GM19452 (cell line): ENCODE results near the gene CORO1C.
"Not testable (repeated sequence)": the region's sequence is repeated elsewhere in the genome, so short reads cannot be mapped to it uniquely, and the experiment has no call there.

Experiments used
- ATAC-seq: cut with Tn5 transposase; IDR thresholded peaks from one replicate; pipeline ENCODE4 v1.9.1; 2021; ENCODE audit not compliant: unreplicated experiment

The CORO1C gene

DNA sequence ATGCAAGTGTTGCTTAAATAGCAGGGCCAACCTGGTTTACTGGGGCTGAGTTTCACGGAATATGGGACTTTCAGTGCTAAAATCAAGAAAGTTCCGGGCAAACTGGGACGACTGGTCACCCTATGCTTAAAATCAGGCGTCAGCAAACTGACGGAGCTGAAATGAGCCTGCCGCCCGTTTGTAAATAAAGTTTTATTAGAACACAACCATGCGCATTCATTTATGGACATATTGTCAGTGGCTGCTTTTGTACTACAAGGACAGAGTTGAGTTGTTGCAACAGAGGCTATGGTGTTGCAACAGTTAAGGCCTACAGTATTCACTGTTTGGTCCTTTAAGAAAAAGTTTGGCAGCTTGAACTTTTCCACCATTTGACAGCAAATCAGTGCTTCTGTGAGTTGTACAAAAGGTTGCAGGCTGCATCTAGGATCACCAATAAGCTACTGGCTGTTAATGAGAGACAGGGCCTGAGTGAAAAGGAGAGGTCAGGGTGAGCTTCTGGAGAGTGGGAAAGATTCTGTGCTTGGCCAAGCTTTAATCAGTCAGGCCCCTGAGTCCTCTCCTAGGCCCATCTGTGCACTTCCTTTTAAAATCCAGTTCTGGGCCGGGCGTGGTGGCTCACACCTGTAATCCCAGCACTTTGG is 111.0 kb downstream of the CORO1C start:
- no peak for ATAC-seq

DNA sequence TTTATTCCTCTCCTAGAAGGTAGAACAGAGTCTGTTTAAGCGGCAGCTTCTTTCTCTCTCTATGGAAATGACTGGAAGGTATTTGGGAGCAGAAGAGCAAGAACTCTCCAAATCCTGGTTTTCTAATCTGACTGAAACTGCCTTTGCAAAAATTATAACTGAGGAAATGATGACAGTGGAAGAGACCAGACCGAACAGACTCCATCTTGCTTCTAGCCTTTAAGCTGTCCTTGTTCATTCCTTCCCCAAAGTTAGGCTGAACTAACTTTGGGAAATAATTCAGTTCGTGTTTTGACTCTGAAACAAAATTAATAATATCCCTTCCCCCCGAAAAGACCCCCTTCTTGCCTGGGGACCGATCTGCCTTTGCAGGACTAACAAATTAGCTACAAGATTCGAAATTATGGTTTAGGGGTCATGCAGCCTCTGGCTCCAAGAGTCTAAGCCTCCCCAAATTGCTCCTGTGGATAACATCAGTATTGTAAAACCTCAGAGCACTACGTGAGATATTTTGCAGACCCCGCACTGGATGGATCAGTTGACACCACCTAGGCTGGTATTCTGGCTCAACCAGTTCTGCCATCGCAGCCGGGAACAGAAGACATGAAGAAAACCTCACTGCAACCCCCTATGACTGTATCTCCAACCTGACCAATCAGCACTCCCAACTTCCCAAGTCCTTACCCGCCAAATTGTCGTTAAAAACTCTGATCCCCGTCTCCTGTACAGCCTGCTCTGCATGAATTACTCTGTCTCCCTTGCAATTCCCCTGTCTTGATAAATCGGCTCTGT is 111.8 kb downstream of the CORO1C start:
- no peak for ATAC-seq

DNA sequence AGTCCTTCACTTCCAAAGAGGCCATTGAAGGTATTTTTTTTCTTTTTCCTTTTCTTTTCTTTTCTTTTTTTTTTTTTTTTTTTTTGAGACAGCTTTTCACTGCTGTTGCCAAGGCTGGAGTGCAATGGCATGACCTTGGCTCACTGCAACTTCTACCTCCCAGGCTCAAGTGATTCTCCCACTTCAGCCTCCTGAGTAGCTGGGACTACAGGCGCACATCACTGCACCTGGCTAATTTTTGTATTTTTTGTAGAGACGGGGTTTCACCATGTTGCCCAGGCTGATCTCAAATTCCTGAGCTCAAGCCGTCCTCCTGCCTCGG is 112.4 kb downstream of the CORO1C start:
- ATAC-seq = not testable (repeated sequence)

DNA sequence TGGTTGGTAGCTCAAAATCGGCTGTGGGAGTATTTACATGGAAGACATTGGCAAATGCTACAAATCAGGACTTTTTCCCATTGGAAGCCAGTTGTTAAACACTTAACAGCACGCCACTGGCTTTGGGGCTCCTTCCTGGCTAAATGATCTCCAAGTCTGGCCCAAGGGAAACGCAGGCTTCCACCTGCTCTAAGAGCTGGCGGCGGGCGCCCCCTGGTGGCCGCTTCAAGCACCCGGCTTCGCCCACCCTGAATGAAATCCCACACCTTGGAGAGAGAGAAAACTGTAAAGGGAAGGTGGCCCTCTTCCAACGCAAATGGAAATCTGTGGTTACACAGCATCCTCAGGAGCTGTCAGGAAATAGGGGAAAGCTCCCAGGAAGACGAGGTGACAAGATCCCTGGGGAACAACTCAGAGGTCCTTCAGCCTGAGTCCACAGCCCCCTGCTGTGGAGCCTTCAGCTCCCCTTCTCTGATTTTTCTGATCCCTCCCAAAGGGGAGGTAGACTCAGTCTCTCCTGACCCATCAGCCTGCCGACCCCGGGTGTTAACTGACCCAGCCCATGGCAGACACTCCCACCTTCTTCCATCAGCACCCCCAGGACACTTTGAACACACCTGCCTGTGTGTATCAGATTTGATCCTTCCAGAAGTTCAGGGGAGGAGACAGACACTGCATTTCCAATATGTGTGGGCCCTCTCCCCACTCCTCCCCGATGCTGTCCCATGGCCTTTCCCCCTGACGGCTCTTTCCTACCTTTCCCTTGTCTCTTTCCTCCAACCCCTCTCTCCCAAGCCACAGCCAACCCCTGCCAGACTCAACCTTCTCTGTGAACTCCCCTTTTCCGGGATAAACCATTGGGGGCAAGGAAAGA is 113.0 kb downstream of the CORO1C start:
- ATAC-seq = peak; percentile 46

DNA sequence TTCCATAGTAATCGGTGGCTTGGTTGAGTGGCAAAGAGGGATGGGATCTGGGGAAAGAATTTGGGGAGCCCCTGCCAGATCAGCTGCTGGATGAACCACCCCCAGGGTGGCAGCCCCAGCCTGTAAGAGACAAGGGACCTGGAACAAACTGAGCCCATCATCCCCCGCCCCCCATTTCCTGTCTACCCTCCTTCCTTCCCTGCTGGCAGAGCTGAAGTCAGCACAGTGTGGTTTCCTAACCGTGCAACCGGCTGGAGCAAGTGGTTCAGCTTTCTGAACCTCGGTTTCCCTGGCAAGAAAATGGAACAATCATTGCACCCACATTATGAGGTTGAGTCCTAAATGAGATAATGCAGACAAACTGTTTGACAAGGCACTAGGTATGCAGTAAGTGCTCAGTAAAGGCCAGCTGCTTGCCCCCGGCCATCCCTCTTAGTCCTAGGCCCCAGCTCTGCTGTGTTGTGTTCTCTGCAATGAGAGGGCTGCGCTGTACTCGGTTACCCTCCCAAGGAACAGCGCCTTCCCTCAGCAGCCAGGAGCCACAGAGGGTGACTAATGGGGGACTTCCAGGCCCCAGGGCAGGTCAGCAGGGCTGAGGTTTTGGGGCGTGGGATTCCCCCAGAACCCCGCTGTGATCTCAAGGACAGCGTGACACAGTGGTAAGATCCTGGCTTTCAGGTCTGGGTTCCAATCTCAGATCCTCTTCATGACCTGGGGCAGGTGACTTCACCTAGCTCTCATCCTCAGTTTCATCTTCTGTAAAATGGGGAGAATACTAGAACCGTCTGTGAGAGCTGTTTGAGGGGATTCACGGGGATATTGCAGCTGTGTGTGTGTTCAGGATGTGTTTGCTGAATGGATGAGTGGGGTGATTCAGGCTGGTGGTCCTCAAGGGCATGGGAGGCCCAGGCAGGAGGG is 114.1 kb downstream of the CORO1C start:
- peak; percentile 81 for ATAC-seq

DNA sequence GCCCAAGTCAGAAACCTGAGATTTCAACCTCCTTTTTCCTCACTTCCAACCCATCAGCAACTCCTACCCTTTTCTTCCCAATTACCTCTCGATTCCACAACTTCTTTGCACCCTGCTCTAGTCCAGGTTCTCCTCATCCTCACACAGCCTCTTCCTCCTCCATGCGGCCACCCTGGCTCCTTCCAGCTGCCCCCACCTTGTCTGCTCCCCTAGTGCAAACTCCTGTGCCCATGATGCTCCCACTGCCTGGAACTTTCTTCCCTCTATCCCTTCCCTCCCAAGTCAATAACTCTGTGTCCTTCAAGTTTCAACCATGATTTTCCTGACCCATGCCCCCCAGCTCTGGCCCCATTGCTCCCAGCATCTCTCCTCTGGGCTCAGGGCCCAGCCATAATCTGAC is 115.0 kb downstream of the CORO1C start:
- ATAC-seq = no peak

DNA sequence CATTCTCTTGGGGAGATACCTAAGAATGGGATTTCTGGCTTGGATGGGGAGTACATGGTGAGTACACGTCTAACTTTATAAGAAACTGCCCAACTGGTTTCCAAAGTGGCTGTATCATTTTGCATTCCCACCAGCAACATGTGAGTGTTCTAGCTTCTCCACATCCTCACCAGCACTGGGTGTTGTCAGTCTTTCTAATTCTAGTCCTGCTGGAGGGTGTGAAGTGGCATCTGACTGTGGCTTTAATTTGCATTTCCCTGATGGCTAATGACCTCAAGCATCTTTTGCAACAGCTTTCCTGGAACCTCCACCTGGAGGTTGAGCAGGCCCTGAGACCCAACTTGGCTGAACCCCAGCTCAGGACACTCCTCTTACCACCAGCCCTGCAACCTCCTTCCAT is 115.4 kb downstream of the CORO1C start:
- no peak for ATAC-seq

DNA sequence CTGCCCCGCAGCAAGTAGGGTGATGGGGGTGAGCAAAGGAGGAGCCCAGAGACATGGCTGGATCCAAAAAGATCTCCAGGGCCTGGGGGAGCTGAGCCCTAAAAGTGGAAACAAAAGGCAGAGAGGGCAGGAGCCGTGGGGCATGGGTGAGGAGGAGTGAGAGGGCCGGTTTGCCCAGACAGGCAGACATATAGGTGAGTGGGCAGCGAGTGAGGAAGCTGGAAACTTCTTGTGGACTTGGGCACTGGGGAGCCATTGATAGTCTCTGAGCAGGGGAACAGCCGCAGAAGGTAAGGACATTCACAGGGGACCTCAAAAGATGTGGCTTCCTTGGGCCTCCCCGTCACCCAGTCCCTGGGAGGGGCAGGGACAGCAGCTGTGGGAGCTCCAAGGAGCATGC is 116.7 kb downstream of the CORO1C start:
- no peak for ATAC-seq

DNA sequence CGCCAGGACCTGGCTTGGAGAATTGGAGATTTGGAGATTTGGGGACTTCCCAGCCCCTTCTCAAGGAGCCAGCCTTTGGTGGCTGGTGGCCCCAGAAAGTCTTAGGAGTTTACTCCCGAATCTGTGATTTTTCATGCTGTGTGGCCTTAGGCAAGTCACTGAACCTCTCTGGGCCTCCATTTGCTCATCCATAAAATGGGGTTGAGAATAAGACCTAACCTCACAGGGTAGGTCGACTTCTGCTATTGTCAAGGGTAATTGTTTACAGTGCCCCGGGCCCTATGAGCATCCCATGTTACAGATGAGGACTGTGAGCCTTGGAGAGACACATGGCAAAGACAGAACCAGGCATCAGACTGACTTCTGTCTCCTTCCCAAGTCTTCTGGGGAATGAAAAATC is 117.3 kb downstream of the CORO1C start:
- ATAC-seq = no peak

DNA sequence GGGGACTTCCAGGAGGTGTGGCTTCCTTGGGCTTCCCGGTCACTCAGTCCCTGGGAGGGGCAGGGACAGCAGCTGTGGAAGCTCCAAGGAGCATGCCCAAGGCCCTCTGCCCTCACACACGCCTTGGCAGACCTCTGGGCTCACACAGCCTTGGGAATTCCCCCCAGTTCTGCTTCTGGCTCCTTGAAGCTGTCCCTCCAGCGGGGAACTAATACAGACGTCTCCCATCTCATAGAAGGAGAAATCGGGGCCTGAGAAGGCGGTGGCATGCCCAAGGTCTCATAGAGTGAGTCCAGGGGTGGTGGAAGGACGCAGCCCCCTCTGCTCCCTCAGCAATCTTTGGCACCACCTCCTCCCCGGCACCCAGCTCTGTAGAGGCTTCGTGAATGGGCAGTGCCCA is 117.8 kb downstream of the CORO1C start:
- ATAC-seq = no peak

DNA sequence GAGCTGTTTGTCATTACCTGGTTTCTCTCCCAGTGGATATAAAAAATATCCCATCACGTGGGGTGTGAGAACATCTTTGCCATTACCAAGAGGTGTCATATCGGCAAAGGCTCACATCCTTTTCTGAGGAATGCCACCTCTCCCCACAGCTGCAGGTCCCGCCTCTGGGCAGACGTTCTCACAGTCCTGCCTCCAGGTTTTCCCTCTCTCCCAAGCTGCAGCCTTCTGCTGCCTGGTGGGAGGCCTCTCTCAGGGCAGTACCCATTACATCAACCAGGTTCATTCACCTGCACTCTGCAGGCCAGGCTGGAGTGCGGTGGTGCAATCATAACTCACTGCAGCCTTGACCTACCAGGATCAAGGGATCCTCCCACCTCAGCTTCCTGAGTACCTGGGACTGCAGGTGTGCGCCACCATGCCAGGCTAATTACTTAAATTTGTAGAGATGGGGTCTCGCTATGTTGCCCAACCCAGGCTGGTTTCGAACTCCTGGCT is 118.5 kb downstream of the CORO1C start:
- ATAC-seq = no peak

DNA sequence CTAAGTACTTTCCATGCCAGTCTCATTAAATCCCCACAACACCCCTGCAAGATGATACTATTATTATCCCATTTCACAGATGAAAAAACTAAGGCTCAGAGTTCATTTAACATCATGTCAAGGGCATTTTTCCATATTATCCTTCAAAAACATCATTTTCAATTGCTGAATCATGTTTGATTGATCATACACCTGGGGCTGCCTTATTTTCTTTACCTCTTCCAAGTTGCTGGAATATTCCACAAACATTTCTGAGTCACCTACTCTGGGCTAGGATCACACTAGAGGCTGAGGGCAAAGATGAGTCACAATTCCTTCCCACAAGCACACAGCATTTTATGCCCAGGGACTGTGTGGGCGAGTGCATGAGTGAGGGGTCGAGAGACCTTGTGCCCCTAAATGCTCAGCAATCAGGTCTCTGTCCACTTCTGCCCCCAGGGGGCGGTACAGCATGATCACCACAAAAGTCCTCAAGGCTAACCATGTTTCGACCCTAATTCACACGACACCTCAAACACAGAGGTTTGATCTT is 119.4 kb downstream of the CORO1C start:
- ATAC-seq = no peak

DNA sequence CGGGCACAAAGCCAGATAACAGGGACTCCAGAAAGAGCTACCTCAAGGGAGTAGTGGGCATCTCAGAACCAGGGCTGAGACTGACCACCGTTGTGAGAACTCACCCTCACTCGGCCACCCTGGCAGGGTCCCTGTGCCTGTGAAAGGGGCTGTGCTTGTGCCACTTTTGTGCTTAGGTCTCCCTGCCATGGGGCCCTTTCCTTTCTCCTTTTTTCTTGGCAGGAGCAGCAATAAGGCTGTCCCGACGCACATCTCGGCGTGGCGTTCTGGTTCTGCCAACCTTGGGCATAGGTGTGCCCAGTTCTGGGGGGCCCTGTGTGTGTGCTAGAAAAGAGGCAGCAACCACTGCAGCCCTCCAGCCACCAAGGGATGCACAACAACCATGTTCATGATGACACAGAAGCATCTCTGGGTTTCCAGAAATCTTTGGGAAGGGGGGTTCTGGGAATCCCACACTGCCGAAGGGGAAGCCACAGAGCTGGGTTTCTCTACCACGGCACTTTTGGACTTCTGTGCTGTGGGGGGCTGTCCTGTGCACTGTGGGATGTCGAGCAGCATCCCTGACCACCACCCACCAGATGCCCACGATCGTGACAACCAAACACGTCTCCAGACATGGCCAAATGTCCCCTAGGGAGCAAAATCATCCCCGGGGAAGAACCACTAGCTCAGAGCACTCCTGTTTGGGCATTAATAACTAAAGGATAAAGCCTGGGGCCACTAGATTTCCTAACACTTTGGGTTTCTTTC is 120.3 kb downstream of the CORO1C start:
- ATAC-seq = no peak

DNA sequence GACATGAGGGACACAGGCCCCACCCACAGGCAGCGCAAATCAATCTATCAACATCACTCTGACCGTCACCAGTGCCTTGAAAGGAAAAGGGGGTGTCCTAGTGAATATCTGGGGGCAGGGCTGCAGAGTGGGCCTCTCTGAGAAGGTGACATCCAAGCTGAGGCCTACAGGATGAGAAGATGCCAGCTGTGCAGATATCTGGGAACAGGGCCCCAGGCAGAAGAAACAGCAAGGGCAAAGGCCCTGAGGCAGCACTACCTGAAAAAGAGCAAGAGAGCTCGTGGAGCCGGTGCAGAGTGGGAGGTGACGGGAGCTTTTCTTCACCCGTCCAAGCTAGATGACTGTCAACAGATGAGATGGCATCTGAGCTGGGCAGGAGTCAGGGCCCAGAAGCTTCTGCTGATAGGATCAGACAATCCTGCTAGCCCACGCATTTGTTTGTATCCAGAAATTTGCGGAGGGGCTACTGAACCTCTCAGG is 120.9 kb downstream of the CORO1C start:
- no peak for ATAC-seq

DNA sequence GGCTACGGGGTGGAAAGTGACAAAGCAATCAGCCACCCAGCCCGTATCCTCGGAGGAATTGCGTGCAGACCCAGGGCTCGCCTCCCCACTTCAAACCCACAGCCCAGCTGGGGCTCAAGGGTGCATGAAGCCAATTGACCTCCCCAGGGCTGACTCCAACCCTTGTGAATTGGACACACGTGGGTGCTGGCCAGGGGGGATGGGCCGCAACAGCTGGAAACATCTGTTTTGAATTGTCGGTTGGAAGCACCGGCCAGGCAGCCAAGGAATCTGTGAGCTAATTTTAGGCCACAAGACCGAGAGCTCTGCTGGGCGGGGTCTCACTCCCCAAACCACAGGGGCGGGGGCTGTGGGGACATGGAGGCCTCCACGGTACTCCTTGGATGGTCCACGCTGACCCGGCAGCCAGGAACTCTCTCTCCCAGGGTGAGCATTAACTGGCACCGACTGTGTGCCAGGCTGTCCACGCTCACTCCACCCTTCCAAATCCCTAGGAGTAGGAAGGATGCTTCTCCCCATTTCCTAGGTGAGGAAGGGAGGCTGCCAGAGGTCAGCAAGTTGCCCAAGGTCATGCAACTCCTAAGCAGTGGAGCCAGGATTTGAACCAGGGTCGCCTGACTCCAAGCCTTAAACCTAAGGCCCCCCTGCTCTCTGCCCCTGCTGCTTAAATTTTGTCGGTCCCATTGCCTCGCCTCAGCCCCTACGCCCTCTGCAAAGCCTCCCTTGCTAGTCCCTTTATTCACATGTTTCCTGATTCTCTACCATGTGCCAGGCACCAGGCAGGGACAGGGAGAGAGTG is 121.6 kb downstream of the CORO1C start:
- no peak for ATAC-seq

DNA sequence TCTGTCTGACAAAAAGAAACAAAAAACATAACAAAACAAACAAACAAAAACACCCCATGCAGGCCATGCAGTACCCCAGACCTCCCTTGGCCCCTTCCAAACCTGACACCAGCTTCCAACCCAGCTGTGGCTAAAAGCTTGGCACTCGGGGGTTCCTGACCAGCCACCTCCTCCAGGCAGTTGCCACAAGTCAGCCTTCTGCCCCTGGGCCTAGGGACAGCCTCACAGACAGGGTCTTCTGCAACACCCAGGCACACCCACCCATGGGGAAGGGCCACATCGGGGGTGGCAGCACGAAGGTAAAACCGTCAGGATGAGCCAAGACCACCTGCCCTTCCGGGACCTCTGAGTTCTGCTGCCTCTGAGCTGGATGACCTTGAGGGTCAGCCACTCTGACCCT is 122.7 kb downstream of the CORO1C start:
- ATAC-seq = no peak

DNA sequence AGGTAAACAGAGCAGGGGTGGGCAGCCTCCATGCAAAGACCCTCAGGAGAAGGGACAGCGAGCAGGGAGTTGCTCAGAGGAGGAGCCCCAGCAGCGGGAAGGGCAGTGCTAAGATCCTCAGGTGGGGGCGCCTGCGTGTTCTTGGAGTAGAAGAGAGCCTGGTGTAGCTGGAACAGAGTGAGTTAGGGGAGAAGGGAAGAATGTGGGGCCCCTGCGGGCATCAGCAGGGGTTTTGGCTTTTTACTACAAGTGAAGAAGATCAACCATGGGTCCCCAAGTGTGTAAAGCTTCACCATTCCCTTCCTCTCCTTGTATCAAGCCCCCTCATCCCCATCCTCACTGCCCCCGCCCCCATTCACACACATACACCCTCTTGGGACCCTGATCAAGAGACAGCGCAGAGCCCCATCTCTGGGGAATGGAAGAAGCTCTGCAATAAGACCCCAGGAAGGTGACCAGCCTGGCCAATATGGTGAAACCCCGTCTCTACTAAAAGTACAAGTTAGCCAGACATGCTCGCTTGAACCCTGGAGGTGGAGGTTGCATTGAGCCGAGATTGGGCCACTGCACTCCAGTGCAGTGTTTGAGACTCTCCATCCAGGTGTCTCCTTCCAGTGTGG is 123.2 kb downstream of the CORO1C start:
- no peak for ATAC-seq

DNA sequence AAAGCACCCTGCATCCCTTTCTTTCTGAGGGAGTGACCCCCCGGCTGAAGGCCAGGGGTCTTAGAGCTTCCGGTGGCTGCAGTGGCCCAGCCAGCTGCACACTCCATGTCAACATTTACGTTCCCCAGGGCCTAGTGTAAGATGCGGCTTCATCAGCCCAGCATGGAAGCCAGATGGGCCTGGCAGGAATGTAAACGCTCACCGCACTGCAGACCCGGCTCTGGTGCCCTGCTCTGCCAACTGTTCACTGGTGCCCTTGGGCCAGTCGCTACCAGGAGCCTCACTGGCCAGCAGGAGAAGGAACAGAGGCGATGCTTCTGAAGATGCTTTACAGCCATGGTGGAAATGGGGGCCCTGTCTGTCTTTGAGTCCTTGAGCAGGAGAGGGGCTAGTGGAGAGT is 124.8 kb downstream of the CORO1C start:
- ATAC-seq = no peak
